Activated T-helper 2 cell treated with anti-CD3 and anti-CD28 coated beads, Interferon-gamma antibody, Interleukin-2, Interleukin-4, amounts not matched to agents 10 μg/mL and 5 μg/mL and 100 μg/mL, durations not matched to agents 14 hours and 24 hours and 36 hours (primary cell): ENCODE measurements around the gene TEFM. TPM values are rescaled to one million over a fixed set of nuclear protein-coding genes. Genes with fewer than 3 reads are reported as not detected.

Source experiments
- total RNA-seq: library from RNA; stranded (reverse); gene quantifications from 2 replicates; pipeline ENCODE4 v1.2.3, GENCODE V29; 2022

The TEFM gene
- total RNA-seq, 1 donor from 2014 or later = 16.6 TPM

Other genes with a start within 250 kb of the TEFM start
- gene CRLF3, start 81.5 kb downstream of the TEFM start, total RNA-seq = 42.0 and 46.5 TPM in 2 replicates
- gene ATAD5, start 74.3 kb downstream of the TEFM start, total RNA-seq = 24.6 and 26.8 TPM in 2 replicates
- 0.80 and 2.0 TPM in 2 replicates for gene ADAP2, start 15.7 kb upstream of the TEFM start, total RNA-seq
- gene RNF135, start 64.8 kb upstream of the TEFM start, total RNA-seq = 9.2 and 10.5 TPM in 2 replicates
- 32.4 and 36.8 TPM in 2 replicates for gene NF1, start 188.7 kb upstream of the TEFM start, total RNA-seq